GM19351 (cell line): ENCODE results near the gene HDGFL2.
"Not testable (repeated sequence)": the region's sequence is repeated elsewhere in the genome, so short reads cannot be mapped to it uniquely, and the experiment has no call there.

Experiments
- ATAC-seq: cut with Tn5 transposase; IDR thresholded peaks from one replicate; pipeline ENCODE4 v1.9.1; 2021; ENCODE audit warnings: mild to moderate bottlenecking, moderate library complexity; ENCODE audit not compliant: unreplicated experiment

The HDGFL2 gene

GRCh38 chr19:4511300-4512054 is 39.4 kb downstream of the HDGFL2 start:
- ATAC-seq: no peak

- ATAC-seq: no peak
Measured at GRCh38 chr19:4512070-4512469, 40.0 kb downstream of the HDGFL2 start.

- no peak for ATAC-seq
Measured at GRCh38 chr19:4513248-4513647, 41.2 kb downstream of the HDGFL2 start.

- no peak for ATAC-seq
Measured at GRCh38 chr19:4515732-4516131, 43.6 kb downstream of the HDGFL2 start.

GRCh38 chr19:4516199-4516938 is 44.3 kb downstream of the HDGFL2 start:
- no peak for ATAC-seq

- ATAC-seq: no peak
Measured at GRCh38 chr19:4516939-4517300, 44.8 kb downstream of the HDGFL2 start.

GRCh38 chr19:4517451-4518057 is 45.5 kb downstream of the HDGFL2 start:
- no peak for ATAC-seq

- ATAC-seq: no peak
Measured at GRCh38 chr19:4518345-4519171, 46.5 kb downstream of the HDGFL2 start, which contains the start of gene PLIN4. PLIN4 (minus strand) TSS chr19:4518486; CDS start chr19:4518272, 214 bp downstream.

GRCh38 chr19:4519172-4519496 is 47.0 kb downstream of the HDGFL2 start:
- no peak for ATAC-seq

- ATAC-seq: no peak
Measured at GRCh38 chr19:4519521-4520277, 47.6 kb downstream of the HDGFL2 start.

- ATAC-seq: no peak
Measured at GRCh38 chr19:4521170-4521887, 49.2 kb downstream of the HDGFL2 start.

- no peak for ATAC-seq
Measured at GRCh38 chr19:4521888-4522242, 49.8 kb downstream of the HDGFL2 start.

GRCh38 chr19:4522291-4523002 is 50.4 kb downstream of the HDGFL2 start:
- ATAC-seq: no peak

- no peak for ATAC-seq
Measured at GRCh38 chr19:4523306-4524110, 51.4 kb downstream of the HDGFL2 start.

GRCh38 chr19:4524808-4525562 is 52.9 kb downstream of the HDGFL2 start:
- ATAC-seq: no peak

GRCh38 chr19:4525563-4526002 is 53.5 kb downstream of the HDGFL2 start:
- no peak for ATAC-seq

- ATAC-seq: not testable (repeated sequence)
Measured at GRCh38 chr19:4527377-4527776, 55.3 kb downstream of the HDGFL2 start.

- ATAC-seq: no peak
Measured at GRCh38 chr19:4528843-4529242, 56.7 kb downstream of the HDGFL2 start.
